Neural cell (in vitro differentiated cells): ENCODE results near the gene CLIP1. TPM values are rescaled to one million over a fixed set of nuclear protein-coding genes. Genes with fewer than 3 reads are reported as not detected.

Experiments used
- H2AFZ ChIP-seq: fragments of 200-600, 300-800 bp; sonication (generic), shearing (Covaris generic); 2 replicates; pipeline ENCODE4 v1.6.0; 2014; ENCODE audit warnings: low read depth, mild to moderate bottlenecking, antibody characterized with exemption, low read length, moderate library complexity
- H3F3A ChIP-seq: fragments of 200-600 bp; shearing (Covaris generic); 2 replicates; pipeline ENCODE4 v1.6.1; 2016; ENCODE audit warnings: mild to moderate bottlenecking, moderate library complexity, mixed read lengths, antibody characterized with exemption, low read length; ENCODE audit not compliant: insufficient read depth, poor library complexity, severe bottlenecking
- H3K27ac ChIP-seq: fragments of 200-600, 300-800 bp; sonication (generic), shearing (Covaris generic); 2 replicates; pipeline ENCODE4 v1.5.1; 2014; ENCODE audit warnings: mild to moderate bottlenecking, low read length, moderate library complexity
- H3K27me3 ChIP-seq: fragments of 300-800, 200-600 bp; sonication (generic), shearing (Covaris generic); 2 replicates; pipeline ENCODE4 v1.6.0; 2014; ENCODE audit warnings: mild to moderate bottlenecking, low read depth, low read length, moderate library complexity; ENCODE audit not compliant: insufficient read depth
- H3K36me3 ChIP-seq: fragments of 300-800, 200-600 bp; sonication (generic), shearing (Covaris generic); 2 replicates; pipeline ENCODE4 v1.5.1; 2014; ENCODE audit warnings: mild to moderate bottlenecking, antibody characterized with exemption, low read length, moderate library complexity; ENCODE audit not compliant: insufficient read depth
- H3K4me2 ChIP-seq: fragments of 300-800, 200-600 bp; sonication (generic), shearing (Covaris generic); 2 replicates; pipeline ENCODE4 v1.6.0; 2014; ENCODE audit warnings: mild to moderate bottlenecking, low read length
- H3K4me3 ChIP-seq: fragments of 300-800, 200-600 bp; sonication (generic), shearing (Covaris generic); 2 replicates; pipeline ENCODE4 v1.5.1; 2014; ENCODE audit warnings: mild to moderate bottlenecking, low read length, moderate library complexity
- H3K79me2 ChIP-seq: fragments of 200-600 bp; shearing (Covaris generic); replicated peaks from 2 replicates; pipeline ENCODE4 v1.6.0; 2014; ENCODE audit warnings: mild to moderate bottlenecking, low read length, moderate library complexity; ENCODE audit not compliant: insufficient read depth
- H3K9ac ChIP-seq: fragments of 300-800, 200-600 bp; sonication (generic), shearing (Covaris generic); 2 replicates; pipeline ENCODE4 v1.6.1; 2016; ENCODE audit warnings: mild to moderate bottlenecking, low read length, mixed read lengths
- H3K9me2 ChIP-seq: fragments of 200-600 bp; shearing (Covaris generic); 2 replicates; pipeline ENCODE4 v1.6.1; 2016; ENCODE audit warnings: mild to moderate bottlenecking, low read length, mixed read lengths; ENCODE audit not compliant: insufficient read depth
- H3K9me3 ChIP-seq: fragments of 200-600, 300-800 bp; sonication (generic), shearing (Covaris generic); 2 replicates; pipeline ENCODE4 v1.6.1; 2016; ENCODE audit warnings: mild to moderate bottlenecking, mixed run types, low read length, moderate library complexity, mixed read lengths
- H4K20me1 ChIP-seq: fragments of 200-600 bp; shearing (Covaris generic); 2 replicates; pipeline ENCODE4 v1.6.1; 2016; ENCODE audit warnings: mild to moderate bottlenecking, mixed run types; ENCODE audit not compliant: insufficient read depth
- EP300 ChIP-seq: fragments of 450-650 bp; conservative IDR thresholded peaks from 2 replicates; pipeline ENCODE4 v1.6.1; 2014; ENCODE audit warnings: antibody characterized with exemption, mild to moderate bottlenecking, moderate library complexity; ENCODE audit not compliant: poor library complexity, severe bottlenecking
- EZH2 ChIP-seq: fragments of 200-600, 300-800 bp; shearing (Covaris generic), sonication (generic); IDR thresholded peaks from 2 replicates; pipeline ENCODE4 v1.6.1; 2014; ENCODE audit warnings: antibody characterized with exemption, low read length, borderline replicate concordance, mild to moderate bottlenecking; ENCODE audit not compliant: insufficient read depth, poor library complexity, severe bottlenecking
- MXI1 ChIP-seq: fragments of 450-650 bp; conservative IDR thresholded peaks from 2 replicates; pipeline ENCODE4 v1.6.1; 2014; ENCODE audit warnings: antibody characterized with exemption, mild to moderate bottlenecking; ENCODE audit not compliant: poor library complexity, severe bottlenecking
- POLR2AphosphoS5 ChIP-seq: IDR thresholded peaks from 2 replicates; pipeline ENCODE4 v1.6.1; 2012
- RAD21 ChIP-seq: fragments of 450-650 bp; conservative IDR thresholded peaks from 2 replicates; pipeline ENCODE4 v1.6.1; 2014; ENCODE audit warnings: antibody characterized with exemption, mild to moderate bottlenecking, moderate library complexity
- SMC3 ChIP-seq: fragments of 450-650 bp; conservative IDR thresholded peaks from 2 replicates; pipeline ENCODE4 v1.6.1; 2014; ENCODE audit warnings: antibody characterized with exemption, mild to moderate bottlenecking, moderate library complexity; ENCODE audit not compliant: poor library complexity
- TAF1 ChIP-seq: IDR thresholded peaks from 2 replicates; pipeline ENCODE4 v1.6.1; 2012; ENCODE audit warnings: low read depth
- polyA plus RNA-seq: library from polyadenylated mRNA; depleted of rRNA; stranded (reverse); fragments of >200 nt; gene quantifications from 2 replicates; pipeline ENCODE4 v1.2.3, GENCODE V29; 2014
- TF ChIP-seq, protein P1 (sequence below): fragments of 450-650 bp; IDR thresholded peaks from 2 replicates; pipeline ENCODE4 v1.5.1; 2014; ENCODE audit warnings: antibody characterized with exemption, mild to moderate bottlenecking, moderate library complexity; ENCODE audit not compliant: poor library complexity, severe bottlenecking
- TF ChIP-seq, protein P2 (sequence below): IDR thresholded peaks from 2 replicates; pipeline ENCODE4 v1.6.1; 2012; ENCODE audit warnings: borderline replicate concordance

The CLIP1 gene
- polyA plus RNA-seq, 1 donor from 2014 or later = 67.4 TPM

DNA sequence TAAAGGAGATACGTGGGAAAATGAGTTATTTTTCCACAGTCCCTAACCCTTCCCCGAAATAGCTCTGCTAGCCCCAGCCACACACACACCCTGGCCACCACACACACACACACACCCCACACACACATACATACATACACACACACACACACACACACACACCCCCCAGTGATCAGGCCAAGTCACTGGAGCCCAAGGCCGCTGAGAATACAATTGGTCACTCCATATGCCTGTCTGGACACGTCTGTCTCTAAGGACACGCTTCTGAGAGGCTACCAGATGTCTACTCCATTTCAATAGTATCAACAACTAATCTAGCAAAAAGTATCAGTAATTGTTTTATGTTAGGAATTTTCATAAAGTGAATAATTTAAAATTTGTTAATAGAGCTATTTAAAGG is 183.6 kb downstream of the CLIP1 start:
- Histone ChIP-seq H3K36me3 (no peaks in the 10 kb centered on the region), H3K4me2 (no peak overlapping the region)

DNA sequence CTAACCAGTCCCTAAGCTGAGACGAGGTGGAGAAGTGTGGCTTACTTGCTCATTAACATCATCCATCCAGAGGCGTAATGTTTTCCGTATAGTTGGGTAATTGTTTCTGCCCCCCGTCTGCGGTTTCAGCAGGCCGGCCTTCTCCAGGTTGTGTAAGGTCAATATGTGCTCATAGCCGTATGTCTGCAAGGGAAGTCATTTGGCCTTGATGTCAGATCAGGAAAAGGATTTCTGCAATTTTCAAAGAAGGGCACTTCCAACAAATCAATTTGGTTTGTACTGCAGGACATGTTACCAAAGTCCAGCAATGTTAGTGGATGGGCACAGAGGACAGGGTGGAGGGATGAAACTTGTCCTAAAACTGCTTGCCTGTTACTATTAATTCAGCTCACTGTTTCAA is 186.7 kb downstream of the CLIP1 start:
- Histone ChIP-seq H3K9ac (no peak overlapping the region), H3K79me2 (no peaks in the 10 kb centered on the region), H3K27me3 (no peaks in the 10 kb centered on the region), H3K4me2 (no peak overlapping the region), H2AFZ (no peak overlapping the region), H3K36me3 (no peaks in the 10 kb centered on the region), H3K9me3 (no peaks in the 10 kb centered on the region), H3K9me2 (no peaks in the 10 kb centered on the region), H3K4me3 (no peak overlapping the region), H3K27ac (no peak overlapping the region), H3F3A (no peaks in the 10 kb centered on the region), H4K20me1 (no peaks in the 10 kb centered on the region)
- TF ChIP-seq, protein P1, sequence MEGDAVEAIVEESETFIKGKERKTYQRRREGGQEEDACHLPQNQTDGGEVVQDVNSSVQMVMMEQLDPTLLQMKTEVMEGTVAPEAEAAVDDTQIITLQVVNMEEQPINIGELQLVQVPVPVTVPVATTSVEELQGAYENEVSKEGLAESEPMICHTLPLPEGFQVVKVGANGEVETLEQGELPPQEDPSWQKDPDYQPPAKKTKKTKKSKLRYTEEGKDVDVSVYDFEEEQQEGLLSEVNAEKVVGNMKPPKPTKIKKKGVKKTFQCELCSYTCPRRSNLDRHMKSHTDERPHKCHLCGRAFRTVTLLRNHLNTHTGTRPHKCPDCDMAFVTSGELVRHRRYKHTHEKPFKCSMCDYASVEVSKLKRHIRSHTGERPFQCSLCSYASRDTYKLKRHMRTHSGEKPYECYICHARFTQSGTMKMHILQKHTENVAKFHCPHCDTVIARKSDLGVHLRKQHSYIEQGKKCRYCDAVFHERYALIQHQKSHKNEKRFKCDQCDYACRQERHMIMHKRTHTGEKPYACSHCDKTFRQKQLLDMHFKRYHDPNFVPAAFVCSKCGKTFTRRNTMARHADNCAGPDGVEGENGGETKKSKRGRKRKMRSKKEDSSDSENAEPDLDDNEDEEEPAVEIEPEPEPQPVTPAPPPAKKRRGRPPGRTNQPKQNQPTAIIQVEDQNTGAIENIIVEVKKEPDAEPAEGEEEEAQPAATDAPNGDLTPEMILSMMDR = no peak
- no peak for TF ChIP-seq RAD21
- TF ChIP-seq SMC3 = no peak
- TF ChIP-seq EP300 = no peak
- no peak for TF ChIP-seq MXI1
- TF ChIP-seq, protein P2, sequence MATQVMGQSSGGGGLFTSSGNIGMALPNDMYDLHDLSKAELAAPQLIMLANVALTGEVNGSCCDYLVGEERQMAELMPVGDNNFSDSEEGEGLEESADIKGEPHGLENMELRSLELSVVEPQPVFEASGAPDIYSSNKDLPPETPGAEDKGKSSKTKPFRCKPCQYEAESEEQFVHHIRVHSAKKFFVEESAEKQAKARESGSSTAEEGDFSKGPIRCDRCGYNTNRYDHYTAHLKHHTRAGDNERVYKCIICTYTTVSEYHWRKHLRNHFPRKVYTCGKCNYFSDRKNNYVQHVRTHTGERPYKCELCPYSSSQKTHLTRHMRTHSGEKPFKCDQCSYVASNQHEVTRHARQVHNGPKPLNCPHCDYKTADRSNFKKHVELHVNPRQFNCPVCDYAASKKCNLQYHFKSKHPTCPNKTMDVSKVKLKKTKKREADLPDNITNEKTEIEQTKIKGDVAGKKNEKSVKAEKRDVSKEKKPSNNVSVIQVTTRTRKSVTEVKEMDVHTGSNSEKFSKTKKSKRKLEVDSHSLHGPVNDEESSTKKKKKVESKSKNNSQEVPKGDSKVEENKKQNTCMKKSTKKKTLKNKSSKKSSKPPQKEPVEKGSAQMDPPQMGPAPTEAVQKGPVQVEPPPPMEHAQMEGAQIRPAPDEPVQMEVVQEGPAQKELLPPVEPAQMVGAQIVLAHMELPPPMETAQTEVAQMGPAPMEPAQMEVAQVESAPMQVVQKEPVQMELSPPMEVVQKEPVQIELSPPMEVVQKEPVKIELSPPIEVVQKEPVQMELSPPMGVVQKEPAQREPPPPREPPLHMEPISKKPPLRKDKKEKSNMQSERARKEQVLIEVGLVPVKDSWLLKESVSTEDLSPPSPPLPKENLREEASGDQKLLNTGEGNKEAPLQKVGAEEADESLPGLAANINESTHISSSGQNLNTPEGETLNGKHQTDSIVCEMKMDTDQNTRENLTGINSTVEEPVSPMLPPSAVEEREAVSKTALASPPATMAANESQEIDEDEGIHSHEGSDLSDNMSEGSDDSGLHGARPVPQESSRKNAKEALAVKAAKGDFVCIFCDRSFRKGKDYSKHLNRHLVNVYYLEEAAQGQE = no peak
- no peak for TF ChIP-seq TAF1
- TF ChIP-seq EZH2 = no peak
- no peak for TF ChIP-seq POLR2AphosphoS5

More for the DNA sequence above, 183.6 kb downstream of the CLIP1 start:
- no peak overlapping the region for H3K4me3 ChIP-seq
- no peak overlapping the region for H3K27ac ChIP-seq
- no peak for TF ChIP-seq EP300
- TF ChIP-seq SMC3 = no peak
- no peaks in the 10 kb centered on the region for H3K27me3 ChIP-seq
- H3K79me2 ChIP-seq = no peaks in the 10 kb centered on the region
- no peaks in the 10 kb centered on the region for H3K9me2 ChIP-seq
- H3F3A ChIP-seq = no peaks in the 10 kb centered on the region
- no peaks in the 10 kb centered on the region for H3K9me3 ChIP-seq
- H4K20me1 ChIP-seq = no peaks in the 10 kb centered on the region
- H3K9ac ChIP-seq = no peak overlapping the region
- no peak overlapping the region for H2AFZ ChIP-seq

DNA sequence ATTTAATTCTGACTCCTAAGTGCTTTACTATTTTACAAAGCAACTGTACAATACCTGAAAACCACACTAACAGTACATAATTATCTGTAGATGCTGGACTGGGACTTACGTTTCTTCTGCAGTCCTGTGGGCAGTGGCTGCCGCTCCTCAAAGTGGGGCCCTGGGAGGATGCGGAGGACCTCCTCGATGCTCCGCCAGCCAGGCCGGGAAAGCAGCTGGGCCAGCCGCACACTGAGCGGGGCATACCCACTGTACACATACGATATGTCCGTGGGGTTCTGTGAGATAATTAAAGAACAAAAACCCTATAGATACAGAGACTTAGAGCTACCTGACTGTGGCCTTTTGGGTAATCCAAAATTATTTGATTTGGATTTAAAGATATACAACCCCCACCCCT is 189.8 kb downstream of the CLIP1 start:
- no peaks in the 10 kb centered on the region for H3K36me3 ChIP-seq
- H3K9me3 ChIP-seq = no peaks in the 10 kb centered on the region
- no peaks in the 10 kb centered on the region for H3F3A ChIP-seq
- no peak overlapping the region for H3K9ac ChIP-seq
- TF ChIP-seq RAD21 (no peak), SMC3 (no peak)
- H3K27me3 ChIP-seq = no peaks in the 10 kb centered on the region
- H3K9me2 ChIP-seq = no peaks in the 10 kb centered on the region
- no peak overlapping the region for H3K4me3 ChIP-seq
- no peak overlapping the region for H2AFZ ChIP-seq
- no peaks in the 10 kb centered on the region for H4K20me1 ChIP-seq
- H3K4me2 ChIP-seq = no peak overlapping the region
- H3K27ac ChIP-seq = no peak overlapping the region
- H3K79me2 ChIP-seq = no peaks in the 10 kb centered on the region
